Left kidney (tissue), 1 donor: Measurements from ENCODE around the gene STARD6. TPM values are rescaled to one million over a fixed set of nuclear protein-coding genes. Genes with fewer than 3 reads are reported as not detected.

Experiments
- polyA plus RNA-seq: library from polyadenylated mRNA; unstranded; fragments of 120-200 nt; gene quantifications from one replicate; pipeline ENCODE4 v1.2.1, GENCODE V29; 2013; ENCODE audit not compliant: insufficient read length

The STARD6 gene
- polyA plus RNA-seq, 1 donor: not detected

Other genes with a start within 250 kb of the STARD6 start
- gene MBD2, start 133.2 kb downstream of the STARD6 start, polyA plus RNA-seq: 129 TPM
- 120 TPM for gene POLI, start 88.3 kb downstream of the STARD6 start, polyA plus RNA-seq
- 15.8 TPM for gene C18orf54, start within 50 bp of the STARD6 start, polyA plus RNA-seq
- gene DYNAP, start 233.4 kb upstream of the STARD6 start, polyA plus RNA-seq: 0.08 TPM